ENCODE data around the gene PFN3. TPM values are rescaled to one million over a fixed set of nuclear protein-coding genes. Genes with fewer than 3 reads are reported as not detected.
"Not testable (repeated sequence)": the region's sequence is repeated elsewhere in the genome, so short reads cannot be mapped to it uniquely, and the experiment has no call there.

PFN3 gene
- total RNA-seq, 1 donor from 2014 or later, result not detected

GRCh38 chr5:177361418-177362291, 38.8 kb downstream of the PFN3 start:
- H3K9me3 ChIP-seq (ENCODE audit: insufficient read depth, low read depth, low read length), result no peaks in the 10 kb centered on the region
- Mint-ChIP-seq H3K9me3 (ENCODE audit: unreplicated experiment) (no peaks in the 10 kb centered on the region), H3K36me3 (ENCODE audit: low read depth, unreplicated experiment) (peaks cover 4% of the 10 kb centered on the region), H3K27ac (ENCODE audit: unreplicated experiment) (no peak overlapping the region), H3K4me1 (ENCODE audit: low read depth, unreplicated experiment) (peaks cover 12% of the 10 kb centered on the region), H3K27me3 (ENCODE audit: low read depth, unreplicated experiment) (peaks cover 27% of the 10 kb centered on the region), H3K4me3 (ENCODE audit: unreplicated experiment) (no peak overlapping the region)
- H4K20me1 ChIP-seq (ENCODE audit: insufficient read depth, low read length), result no peaks in the 10 kb centered on the region
- no peak overlapping the region for H3K4me3 ChIP-seq (ENCODE audit: insufficient read depth, low read depth, low read length)
- no peaks in the 10 kb centered on the region for H3K79me2 ChIP-seq (ENCODE audit: insufficient read depth, low read length)
- peaks cover 19% of the 10 kb centered on the region for H3K4me1 ChIP-seq (ENCODE audit: insufficient read depth, low read length)
- FAIRE-seq (no peak), DNase-seq (ENCODE audit: low read depth) (no peak)
- H3K36me3 ChIP-seq (ENCODE audit: insufficient read depth, low read length), result no peaks in the 10 kb centered on the region
- no peaks in the 10 kb centered on the region for H3K27me3 ChIP-seq (ENCODE audit: insufficient read depth, low read length)
- no peak overlapping the region for H3K9ac ChIP-seq (ENCODE audit: low read length)
- no peak overlapping the region for H2AFZ ChIP-seq (ENCODE audit: low read depth, low read length)
- TF ChIP-seq EZH2 (IDR thresholded peaks at IDR 0.05; ENCODE audit: insufficient read depth, low read length), result no peak
- TF ChIP-seq, protein P1, sequence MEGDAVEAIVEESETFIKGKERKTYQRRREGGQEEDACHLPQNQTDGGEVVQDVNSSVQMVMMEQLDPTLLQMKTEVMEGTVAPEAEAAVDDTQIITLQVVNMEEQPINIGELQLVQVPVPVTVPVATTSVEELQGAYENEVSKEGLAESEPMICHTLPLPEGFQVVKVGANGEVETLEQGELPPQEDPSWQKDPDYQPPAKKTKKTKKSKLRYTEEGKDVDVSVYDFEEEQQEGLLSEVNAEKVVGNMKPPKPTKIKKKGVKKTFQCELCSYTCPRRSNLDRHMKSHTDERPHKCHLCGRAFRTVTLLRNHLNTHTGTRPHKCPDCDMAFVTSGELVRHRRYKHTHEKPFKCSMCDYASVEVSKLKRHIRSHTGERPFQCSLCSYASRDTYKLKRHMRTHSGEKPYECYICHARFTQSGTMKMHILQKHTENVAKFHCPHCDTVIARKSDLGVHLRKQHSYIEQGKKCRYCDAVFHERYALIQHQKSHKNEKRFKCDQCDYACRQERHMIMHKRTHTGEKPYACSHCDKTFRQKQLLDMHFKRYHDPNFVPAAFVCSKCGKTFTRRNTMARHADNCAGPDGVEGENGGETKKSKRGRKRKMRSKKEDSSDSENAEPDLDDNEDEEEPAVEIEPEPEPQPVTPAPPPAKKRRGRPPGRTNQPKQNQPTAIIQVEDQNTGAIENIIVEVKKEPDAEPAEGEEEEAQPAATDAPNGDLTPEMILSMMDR (IDR thresholded peaks at IDR 0.05; ENCODE audit: insufficient read depth, low read depth, low read length), result no peak
- H3K27ac ChIP-seq (ENCODE audit: low read depth, low read length), result no peak overlapping the region
- H3K4me2 ChIP-seq (ENCODE audit: low read length), result no peak overlapping the region

DNA sequence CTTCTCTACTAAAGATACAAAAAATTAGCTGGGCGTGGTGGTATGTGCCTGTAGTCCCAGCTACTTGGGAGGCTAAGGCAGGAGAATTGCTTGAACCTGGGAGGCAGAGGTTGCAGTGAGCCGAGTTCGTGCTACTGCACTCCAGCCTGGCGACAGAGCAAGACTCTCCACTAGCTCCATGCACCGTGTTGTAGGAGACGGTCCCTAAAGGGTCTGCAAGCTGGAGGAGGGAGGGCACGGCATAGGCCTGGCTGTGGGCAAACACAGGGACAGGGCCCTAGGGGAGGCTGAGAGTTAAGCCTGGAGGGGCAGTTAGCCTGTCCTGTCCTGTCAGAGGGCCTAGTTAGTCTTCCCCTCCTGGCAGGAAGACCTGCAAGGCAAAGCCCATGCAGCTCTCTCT, 39.7 kb downstream of the PFN3 start:
- not testable (repeated sequence) for H3K9ac ChIP-seq (ENCODE audit: low read length); H3K27me3 ChIP-seq (ENCODE audit: insufficient read depth, low read length); H3K4me3 Mint-ChIP-seq (ENCODE audit: unreplicated experiment); H3K36me3 ChIP-seq (ENCODE audit: insufficient read depth, low read length); H3K4me1 Mint-ChIP-seq (ENCODE audit: low read depth, unreplicated experiment); H3K36me3 Mint-ChIP-seq (ENCODE audit: low read depth, unreplicated experiment); FAIRE-seq; DNase-seq (ENCODE audit: low read depth); H3K79me2 ChIP-seq (ENCODE audit: insufficient read depth, low read length); H2AFZ ChIP-seq (ENCODE audit: low read depth, low read length); H3K9me3 ChIP-seq (ENCODE audit: insufficient read depth, low read depth, low read length); H3K9me3 Mint-ChIP-seq (ENCODE audit: unreplicated experiment); H3K4me2 ChIP-seq (ENCODE audit: low read length); H3K27ac Mint-ChIP-seq (ENCODE audit: unreplicated experiment); H4K20me1 ChIP-seq (ENCODE audit: insufficient read depth, low read length); H3K4me3 ChIP-seq (ENCODE audit: insufficient read depth, low read depth, low read length); H3K27ac ChIP-seq (ENCODE audit: low read depth, low read length)
- peaks cover 16% of the 10 kb centered on the region for H3K4me1 ChIP-seq (ENCODE audit: insufficient read depth, low read length)
- peaks cover 27% of the 10 kb centered on the region for H3K27me3 Mint-ChIP-seq (ENCODE audit: low read depth, unreplicated experiment)

- TF ChIP-seq, protein P1 (IDR thresholded peaks at IDR 0.05; ENCODE audit: insufficient read depth, low read depth, low read length), result no peak
- TF ChIP-seq EZH2 (IDR thresholded peaks at IDR 0.05; ENCODE audit: insufficient read depth, low read length), result no peak
- H3K79me2 ChIP-seq (ENCODE audit: insufficient read depth, low read length), result no peaks in the 10 kb centered on the region
- no peaks in the 10 kb centered on the region for H4K20me1 ChIP-seq (ENCODE audit: insufficient read depth, low read length)
- H3K4me2 ChIP-seq (ENCODE audit: low read length), result no peak overlapping the region
- DNase-seq (ENCODE audit: low read depth), result no peak
- Mint-ChIP-seq H3K27ac (ENCODE audit: unreplicated experiment) (no peak overlapping the region), H3K4me3 (ENCODE audit: unreplicated experiment) (peak overlapping the region; percentile 47), H3K4me1 (ENCODE audit: low read depth, unreplicated experiment) (peaks cover 8% of the 10 kb centered on the region), H3K36me3 (ENCODE audit: low read depth, unreplicated experiment) (peaks cover 2% of the 10 kb centered on the region), H3K9me3 (ENCODE audit: unreplicated experiment) (no peaks in the 10 kb centered on the region), H3K27me3 (ENCODE audit: low read depth, unreplicated experiment) (peaks cover 27% of the 10 kb centered on the region)
- no peak overlapping the region for H2AFZ ChIP-seq (ENCODE audit: low read depth, low read length)
- H3K9ac ChIP-seq (ENCODE audit: low read length), result no peak overlapping the region
- H3K9me3 ChIP-seq (ENCODE audit: insufficient read depth, low read depth, low read length), result no peaks in the 10 kb centered on the region
- H3K27ac ChIP-seq (ENCODE audit: low read depth, low read length), result no peak overlapping the region
- no peaks in the 10 kb centered on the region for H3K27me3 ChIP-seq (ENCODE audit: insufficient read depth, low read length)
- no peaks in the 10 kb centered on the region for H3K36me3 ChIP-seq (ENCODE audit: insufficient read depth, low read length)
- FAIRE-seq, result no peak
- H3K4me1 ChIP-seq (ENCODE audit: insufficient read depth, low read length), result peaks cover 16% of the 10 kb centered on the region
- H3K4me3 ChIP-seq (ENCODE audit: insufficient read depth, low read depth, low read length), result no peak overlapping the region
Observed at GRCh38 chr5:177359860-177360259, 40.6 kb downstream of the PFN3 start.

All from astrocyte (in vitro differentiated cells and primary cell).